DMS 273 treated with DMSO at 0.1 percent for 48 hours (cell line): ENCODE data around the gene HABP4.

ENCODE experiments used
- DNase-seq: peaks from one replicate; lab custom pipeline; 2025; lab: John Stamatoyannopoulos, UW

Gene HABP4

DNA sequence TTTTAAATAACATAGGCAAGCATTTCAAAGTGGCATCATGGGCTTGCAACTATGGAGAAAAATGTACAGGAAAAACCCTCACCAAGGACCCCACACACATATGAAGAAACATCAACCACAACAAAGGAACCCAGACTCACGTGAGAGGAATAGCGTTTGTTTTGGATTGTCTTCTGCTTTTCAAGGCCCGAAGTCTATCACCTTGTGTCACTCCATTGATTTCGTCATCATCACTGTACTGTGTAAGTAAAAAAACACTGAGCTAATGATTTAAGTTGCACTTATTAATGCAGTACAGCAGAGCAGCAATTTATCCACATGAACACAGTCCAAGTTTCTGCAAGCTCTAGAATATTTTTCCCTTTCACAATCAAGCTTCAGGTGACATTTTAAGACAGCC, 72.4 kb downstream of the HABP4 start:
- no peak for DNase-seq

DNA sequence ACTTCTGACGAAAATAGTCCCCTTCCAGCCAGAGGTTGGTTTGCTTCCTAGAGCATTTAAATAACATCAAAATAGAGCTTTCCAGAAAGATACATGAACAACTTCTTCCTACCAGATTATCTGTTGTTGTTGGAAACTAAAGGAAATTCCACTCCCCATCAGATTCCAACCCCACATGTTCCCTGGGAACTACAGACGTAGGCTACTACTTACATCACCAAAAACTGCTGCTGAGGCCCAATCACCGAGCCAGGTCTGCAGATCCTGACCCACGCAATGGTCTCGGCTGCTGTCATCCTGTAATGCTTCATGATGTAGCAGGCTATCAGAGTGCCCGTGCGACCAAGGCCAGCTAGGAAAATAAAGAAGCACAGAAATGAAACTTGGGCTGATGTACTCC, 73.4 kb downstream of the HABP4 start:
- DNase-seq: no peak

DNA sequence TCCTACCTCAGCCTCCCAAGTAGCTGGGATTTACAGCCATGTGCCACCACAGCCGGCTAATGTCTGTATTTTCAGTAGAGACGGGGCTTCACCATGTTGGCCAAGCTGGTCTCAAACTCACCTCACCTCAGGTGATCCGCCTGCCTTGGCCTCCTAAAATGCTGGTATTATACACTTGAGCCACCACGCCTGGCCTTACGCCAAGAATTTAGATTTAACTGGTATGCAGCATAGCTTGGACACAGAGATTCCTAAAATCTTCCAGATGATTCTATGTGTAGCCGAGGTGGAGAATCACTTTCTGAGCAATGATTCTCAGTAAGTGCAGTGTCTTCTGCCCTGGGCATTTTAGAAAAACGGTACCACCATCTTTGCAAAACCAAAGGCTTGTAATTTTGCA, 74.1 kb downstream of the HABP4 start:
- no peak for DNase-seq

DNA sequence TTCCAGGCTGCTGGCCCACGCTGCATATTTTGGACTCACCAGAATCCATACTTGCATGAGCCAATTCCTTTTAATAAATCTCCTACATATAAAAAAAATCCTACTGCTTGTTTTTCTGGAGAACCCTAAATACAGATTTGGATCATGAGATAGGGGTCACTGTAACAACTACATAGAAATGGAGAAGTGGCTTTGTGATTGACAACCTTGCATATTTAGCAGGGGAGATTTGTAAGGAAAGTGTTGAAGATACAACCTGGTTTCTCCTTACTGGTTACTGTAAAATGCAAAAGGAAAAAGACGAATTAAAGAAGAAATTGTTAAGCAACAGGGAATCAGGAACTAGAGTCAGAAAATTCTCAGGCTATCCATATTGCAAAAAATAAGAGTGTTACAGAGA, 74.8 kb downstream of the HABP4 start:
- no peak for DNase-seq

DNA sequence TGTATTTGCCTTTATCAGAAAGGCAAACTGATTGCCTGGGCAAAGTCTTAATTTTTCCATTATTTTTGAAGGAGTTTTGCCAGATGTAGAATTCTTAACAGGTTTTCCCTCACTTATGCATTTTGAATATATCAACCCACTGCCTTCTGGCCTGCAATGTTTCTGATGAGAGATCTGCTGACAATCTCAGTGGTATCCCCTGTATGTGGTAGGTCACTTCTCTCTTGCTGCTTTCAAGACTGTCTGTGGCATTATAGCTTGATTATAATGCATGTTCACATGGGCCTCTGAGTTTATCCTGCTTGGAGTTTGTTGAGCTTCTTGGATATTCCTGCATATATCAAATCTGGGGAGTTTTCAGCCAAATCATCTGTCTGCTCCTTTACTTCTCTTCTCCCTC, 82.2 kb downstream of the HABP4 start:
- no peak for DNase-seq

DNA sequence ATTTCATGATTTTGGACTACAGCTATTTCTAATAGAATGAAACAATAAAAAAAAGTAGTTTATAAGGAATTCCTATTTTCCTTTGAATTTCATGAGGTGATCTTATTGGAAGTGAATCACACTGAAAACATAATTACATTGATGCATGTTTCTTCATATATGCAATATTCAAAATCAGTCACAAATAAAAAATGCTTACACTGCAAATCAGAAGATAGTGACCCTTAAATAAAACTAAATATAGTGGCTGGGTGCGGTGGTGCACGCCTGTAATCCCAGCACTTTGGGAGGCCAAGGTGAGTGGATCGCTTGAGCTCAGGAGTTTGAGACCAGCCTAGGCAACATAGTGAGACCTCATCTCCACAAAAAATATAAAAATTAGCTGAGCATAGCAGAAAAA, 90.1 kb downstream of the HABP4 start:
- DNase-seq: no peak
